NCI-H2171 treated with DMSO at 0.1 percent for 48 hours (cell line): ENCODE measurements around the gene TGFBR3.
A peak's percentile ranks its signal among the peaks of the same experiment; 100 is the strongest.

ENCODE experiments used
- DNase-seq: peaks from one replicate; lab custom pipeline; 2025; lab: John Stamatoyannopoulos, UW

TGFBR3 gene

DNA sequence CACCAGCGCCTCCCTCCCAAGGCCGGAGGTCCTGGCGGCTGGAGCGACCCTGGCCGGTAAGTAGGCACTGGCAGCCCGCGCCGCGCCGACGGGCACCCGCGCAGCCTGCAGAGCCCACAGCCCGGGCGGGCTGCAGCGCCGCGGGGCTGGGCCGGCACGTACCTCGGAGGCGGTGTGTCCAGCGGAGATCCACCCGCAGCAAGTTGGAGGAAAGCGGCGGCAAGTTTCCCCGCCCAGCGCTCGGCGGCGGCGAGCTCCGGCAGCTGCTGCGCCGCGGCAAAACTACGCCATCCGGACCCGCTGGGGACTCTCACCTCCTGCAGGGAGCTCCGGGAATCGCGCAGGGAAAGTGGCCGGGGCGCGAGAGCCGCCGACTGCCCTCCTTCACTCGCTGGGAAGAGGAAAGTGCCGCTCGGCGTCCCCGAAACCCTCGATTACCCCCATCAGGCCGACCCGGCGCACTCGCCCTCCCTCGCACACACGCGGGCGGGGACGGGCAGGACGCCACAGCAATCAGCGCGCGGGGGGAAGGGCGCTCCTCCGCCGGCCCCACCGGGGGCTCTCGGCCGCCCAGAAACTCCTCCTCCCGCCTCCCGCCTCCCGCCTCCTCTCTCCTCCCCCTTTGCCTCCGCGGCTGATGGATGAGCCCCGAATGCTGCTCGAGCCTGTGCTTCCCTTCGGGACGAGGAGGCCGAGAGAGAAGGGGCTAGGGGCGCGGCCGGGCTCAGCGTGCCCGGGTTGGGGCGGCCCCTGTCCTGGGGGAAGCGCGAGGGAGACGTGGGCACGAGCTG lies at the start of gene TGFBR3:
TSS of gene TGFBR3 (minus strand) at position 436 of the 791 bp plus-strand sequence. CDS start 24,620 bp downstream, outside the sequence.
- DNase-seq: peak; percentile 34

DNA sequence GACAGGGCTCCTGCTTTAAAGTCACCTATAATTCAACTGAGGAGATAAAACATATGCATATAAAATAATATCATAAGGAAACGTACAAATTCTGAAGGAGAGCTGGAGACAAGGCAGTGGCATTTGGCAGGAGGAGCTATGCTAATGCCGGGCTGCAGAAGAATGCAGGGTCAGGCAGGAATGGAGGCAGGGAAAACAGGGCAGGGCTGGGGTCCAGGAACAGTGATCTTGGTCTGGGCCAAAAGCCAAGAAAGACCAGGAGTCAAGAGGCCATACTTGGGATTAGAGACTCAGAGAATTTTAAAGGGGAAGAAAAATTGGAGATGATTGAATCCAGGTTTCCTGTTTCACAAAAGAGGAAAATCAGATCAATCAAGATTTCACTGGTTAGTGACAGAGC lies 43.3 kb upstream of the TGFBR3 start:
- DNase-seq: no peak

DNA sequence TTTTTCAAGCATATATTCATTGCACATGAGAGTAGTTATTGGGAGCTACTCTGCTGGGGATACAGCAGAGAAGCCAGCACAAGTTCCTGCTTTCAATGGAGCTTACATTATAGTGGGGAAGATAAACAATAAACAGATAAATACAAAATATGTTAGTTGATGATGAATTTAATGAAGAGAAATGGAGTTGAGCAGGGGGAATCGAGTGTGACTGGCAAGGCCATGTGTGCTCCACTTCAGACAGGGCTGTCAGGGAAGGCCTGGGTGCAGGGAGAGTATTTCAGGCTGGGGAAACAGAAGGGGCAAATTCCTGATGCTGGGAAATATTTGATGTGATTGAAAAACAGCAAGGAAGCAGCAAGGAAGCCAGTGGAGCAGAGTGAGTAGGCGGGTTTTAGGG lies 42.1 kb upstream of the TGFBR3 start:
- DNase-seq: no peak

DNA sequence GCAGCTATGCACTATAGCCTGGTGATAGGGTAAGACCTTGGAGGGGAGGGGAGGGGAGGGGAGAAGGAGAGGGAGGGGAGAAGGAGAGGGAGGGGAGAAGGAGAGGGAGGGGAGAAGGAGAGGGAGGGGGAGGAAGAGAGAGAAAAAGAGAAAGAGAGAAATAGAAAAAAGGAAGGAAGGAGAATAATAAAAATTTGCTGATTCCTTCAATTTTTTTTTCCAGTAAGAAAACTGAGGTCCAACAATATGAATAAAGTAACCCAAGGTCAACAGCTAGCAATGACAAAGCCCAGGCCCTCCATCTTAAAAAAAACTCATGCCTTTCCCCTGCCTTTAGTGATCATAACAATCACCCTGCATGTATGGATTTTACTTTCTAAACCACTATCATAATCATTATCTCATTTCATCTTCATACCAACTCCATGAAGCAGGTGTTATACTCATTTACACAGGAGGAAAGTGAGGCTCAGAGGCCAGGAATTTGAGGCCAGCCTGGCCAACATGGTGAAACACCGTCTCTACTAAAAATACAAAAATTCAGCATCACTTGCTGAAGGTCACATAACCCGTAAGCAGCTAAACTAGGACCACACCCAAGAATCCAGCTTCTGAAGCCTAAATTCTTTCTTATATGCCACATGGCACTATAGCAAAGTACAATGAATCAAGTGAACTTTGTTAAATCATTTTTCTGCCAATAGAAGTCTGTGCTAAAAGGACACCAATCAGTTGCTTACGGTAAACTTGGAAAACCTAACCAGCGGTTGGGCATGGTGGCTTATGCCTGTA lies 39.9 kb upstream of the TGFBR3 start:
- DNase-seq: no peak

DNA sequence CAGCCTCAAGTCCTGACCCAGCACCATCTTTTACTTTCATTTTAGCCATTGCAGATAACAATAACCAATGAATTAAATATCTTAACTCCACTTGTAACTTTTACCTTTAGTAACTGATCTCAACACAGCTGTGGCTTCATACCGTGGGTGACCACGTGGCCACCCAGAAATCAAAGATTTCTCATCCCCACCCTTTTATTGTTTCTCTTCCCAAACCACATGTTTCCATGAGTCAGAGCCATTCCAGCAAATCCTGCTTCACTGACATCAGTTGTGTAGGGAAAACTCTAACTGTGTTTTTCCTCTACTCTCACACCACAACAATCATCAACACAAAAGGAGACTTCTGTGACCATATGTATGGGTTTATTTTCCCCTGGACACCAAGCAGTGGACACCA lies 38.2 kb upstream of the TGFBR3 start:
- DNase-seq: no peak

DNA sequence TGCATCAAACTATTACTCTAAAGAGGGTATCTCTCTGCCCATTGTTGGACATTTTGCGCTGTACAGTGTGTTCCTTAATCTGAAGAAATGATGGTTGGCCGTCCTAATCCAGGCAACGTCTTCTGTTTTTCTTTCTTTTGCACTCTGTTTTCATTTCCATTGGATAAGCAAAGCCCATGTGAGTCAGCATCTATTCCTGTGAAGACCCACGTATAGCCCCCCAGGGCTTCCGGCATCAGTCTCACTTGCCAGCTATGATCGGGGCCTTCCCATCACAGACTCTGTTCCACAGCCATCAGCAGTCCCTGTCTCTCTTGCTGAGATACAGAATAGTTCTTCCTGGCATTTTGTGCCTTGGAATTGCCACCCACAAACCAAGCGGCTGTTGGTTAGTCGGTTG lies 34.0 kb upstream of the TGFBR3 start:
- DNase-seq: no peak

DNA sequence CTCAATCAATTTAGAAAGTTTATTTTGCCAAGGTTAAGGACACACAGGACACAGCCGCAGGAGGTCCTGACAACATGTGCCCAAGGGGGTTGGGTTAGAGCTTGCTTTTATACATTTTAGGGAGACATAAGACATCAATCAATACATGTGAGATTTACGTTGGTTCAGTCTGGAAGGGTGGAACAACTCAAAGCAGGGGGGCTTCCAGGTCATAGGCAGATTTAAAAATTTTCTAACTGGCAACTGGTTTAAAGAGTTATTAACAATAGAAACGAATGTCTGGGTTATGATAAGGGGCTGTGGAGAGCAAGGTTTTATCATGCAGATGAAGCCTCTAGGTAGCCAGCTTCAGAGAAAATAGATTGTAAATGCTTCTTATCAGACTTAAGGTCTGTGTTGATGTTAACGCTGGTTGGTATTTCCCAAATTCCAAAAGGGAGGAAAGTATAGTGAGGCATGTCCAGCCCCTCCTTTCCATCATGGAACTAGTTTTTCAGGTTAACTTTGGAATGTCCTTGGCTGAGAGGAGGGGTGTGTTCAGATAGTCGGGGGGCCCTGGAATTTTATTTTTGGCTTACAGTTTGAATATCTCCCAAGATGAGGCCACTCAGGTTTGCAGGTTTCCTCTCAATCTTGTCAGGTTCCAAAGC lies 31.0 kb upstream of the TGFBR3 start:
- DNase-seq: no peak

DNA sequence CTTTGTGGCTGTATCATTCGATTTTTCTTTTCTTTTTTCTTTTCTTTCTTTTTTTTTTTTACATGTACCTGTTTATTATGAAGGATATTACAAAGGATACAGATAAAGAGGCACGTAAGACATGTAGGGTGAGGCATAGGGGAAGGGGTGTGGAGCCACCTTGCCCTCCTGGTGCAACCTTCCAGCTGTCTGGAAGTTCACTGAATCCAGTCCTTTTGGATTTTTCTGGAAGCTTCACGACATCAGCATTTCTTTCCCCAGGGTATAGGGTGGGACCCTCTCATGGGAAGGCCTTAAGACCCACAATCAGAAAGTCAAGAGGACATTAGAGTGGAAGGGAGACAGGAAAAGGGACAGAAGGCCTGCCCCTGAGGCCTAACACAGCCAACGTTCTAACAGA lies 30.1 kb upstream of the TGFBR3 start:
- DNase-seq: no peak

DNA sequence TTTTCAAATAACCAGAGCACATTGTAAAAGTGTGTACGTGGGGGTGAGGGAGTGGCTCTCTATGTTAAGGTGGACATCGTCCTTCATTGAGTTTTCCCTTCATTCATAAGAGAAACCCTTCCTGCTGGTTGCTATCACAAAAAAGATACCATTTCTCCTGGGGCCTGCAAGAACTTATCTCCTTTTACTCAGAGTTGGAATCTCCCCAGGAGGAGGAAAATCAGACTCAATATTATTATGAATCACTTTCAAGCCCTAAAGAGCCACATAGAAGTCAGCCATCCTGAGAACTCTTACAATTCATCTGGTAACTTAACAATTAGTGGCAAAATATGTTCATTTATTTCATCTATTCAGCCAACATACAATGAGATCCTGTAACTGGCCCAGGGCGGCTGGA lies 27.1 kb upstream of the TGFBR3 start:
- DNase-seq: no peak

DNA sequence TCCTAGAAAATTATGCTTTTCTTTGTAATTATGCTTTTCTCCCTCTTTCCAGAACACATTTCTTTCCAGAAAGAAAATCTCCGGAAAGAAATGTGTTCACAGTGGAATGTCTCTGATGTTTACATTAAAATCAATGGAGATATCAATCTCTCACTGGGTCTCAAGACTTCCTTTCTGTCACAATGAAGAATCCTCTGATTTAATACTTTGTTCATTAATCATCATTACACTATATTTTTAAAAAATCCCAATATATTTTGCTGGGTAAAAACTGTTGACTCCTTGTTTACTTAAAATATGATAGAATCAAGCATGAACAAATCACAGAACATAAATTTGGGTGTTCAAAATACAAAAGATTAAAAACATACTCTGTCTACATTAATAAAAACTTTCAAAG lies 26.3 kb upstream of the TGFBR3 start:
- no peak for DNase-seq

DNA sequence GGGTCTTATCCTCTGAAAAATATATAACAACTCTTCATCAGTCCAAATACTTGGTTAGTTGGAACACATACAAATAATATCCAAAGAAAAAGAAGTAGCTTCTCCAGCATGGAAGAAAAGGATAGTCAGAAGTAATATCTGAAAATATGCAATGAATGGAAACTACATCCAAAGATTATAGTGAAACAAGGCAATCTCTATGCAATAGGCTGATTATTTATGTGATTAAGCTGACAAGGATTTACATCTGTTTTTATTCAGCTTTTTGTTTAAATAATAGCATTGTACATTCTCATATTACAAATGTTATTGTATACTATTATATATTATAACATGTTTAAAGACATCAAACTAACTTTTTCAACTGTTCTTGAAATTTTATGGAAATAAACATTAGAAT lies 15.3 kb upstream of the TGFBR3 start:
- no peak for DNase-seq

DNA sequence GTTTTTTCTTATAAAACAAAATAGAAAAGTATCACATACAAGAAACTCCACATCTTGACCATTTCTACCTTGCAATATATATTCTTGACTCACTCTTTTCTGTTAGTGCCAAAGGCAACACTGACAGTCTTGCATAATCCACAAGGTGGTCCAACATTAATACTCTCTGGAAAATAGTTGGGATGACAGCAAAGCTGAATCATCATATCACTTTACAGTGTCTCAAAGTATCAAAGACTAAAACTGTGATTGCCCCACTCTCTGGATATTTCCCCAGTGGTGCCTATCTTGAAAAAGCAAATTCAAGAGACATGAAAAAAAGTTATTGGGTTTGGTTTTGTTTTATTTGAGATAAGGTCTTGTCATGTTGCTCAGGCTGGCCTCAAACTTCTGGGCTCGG lies 14.6 kb upstream of the TGFBR3 start:
- no peak for DNase-seq

DNA sequence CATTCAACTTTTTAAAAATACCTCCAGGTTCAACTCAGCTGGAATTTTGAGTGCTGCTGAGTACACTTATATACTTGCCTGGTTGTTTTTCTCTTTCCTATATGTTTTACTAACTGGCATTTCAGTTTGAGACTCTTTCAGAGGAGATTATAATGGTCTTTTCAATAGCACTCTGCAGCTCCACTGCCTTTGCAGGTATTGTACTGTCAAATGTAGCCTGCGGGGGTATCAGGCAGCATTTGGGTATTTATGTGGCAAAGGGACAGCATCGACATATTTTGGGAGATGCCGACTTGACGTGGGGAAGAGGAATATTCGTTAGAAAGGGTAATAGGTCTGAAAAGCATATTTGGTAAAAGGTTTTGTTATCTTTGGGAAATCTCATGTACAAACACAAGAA lies 11.1 kb upstream of the TGFBR3 start:
- no peak for DNase-seq

DNA sequence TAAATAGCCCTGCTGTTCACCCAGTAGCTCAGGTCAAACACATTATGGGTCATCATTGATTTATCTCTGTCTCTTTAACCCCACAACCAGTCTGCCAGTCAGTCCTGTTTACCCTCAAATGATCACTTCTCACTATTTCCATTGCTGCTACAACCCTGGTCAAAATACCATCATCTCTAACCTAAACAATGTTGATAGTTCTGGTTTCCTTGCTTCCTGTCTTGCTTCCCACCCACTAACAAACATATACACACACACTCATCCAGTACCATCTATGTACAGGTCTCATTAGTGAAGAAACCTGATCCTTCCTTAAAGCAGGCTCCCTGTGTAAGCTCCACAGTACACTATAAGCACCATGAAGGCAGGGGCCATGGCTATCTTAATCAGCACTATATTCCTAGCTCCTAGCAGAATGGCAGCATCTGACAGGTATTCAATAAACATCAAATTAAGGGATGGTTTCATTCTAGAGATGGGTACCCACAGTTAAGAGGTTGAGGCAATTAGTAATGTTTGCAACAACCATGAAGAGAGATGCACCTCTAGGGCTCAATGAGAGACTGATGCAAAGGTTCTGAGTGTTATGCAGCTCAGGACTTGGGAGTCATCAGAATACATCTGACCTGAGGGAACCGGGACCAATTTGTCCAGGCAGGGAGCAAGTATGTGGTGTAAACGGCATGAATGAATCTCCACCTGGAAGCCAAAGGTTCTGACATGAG lies 10.0 kb upstream of the TGFBR3 start:
- DNase-seq: no peak

DNA sequence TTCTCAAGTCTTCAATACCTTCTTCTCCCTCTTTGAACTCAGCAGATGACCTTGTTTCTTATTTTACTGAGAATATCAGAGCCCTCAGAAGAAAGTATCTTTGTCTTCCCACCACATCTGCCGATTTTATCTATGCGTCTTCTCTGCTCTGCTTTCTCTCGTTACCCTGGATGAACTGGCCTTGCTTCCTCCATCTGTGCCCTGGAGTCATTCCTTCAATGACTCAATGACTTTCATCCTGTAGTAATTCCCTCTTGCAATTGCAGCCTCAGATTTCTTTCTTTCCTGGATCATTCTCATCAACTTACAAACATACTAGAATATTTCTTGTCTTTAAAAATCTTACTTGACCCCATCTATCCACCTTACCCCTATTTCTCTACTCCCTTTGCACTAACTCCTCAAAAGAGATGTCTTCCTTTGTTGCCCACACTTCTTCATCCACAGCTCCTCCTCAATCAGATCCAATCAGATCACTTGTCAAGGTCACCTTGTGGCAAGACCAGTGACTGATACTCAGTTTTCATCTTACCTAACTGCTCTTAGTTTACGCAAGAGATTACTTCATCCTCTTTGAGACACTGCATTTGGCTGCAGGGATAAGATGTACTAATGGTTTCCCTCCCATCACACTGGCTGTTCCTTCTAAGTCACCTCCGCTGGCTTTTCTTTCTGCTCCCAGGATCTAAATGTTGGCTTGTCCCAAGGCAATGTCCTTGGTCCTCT lies 8.2 kb upstream of the TGFBR3 start:
- DNase-seq: no peak

DNA sequence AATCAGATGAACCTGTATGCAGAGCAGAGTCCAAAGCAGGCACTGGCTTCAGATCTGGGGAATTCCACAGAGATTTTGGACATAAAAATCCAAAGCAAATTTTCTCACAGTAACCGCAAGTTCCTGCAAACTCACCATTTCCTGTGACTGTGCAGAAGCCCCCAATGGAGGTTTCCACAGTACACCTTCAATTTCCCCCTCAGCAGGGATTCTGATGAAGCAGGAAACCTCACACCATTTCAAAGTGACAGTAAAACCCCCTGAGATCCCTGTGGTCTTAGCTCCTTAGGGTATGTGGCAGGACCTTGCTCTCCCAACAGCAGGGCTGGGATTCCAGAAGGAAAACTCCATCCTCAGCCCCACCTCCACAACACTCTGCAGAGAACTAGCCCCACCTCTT lies 6.0 kb upstream of the TGFBR3 start:
- DNase-seq: no peak

DNA sequence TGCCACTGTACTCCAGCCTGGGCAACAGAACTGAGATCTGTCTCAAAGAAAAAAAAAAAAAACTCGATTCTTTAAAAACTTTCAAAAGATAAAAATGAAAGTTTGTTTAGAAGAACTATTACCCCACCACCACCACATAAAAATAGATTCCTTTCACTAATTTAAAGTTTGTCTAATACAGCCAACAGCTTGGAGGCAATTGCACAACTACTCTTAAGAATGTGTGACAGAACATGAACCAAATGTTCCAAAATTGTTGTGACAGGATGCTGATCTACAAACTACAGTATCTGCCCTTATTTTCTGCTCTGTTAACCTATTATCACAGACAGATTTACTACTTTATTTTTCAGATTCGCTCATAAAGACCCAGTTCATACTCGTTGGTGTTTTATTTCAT lies 5.5 kb upstream of the TGFBR3 start:
- DNase-seq: no peak

DNA sequence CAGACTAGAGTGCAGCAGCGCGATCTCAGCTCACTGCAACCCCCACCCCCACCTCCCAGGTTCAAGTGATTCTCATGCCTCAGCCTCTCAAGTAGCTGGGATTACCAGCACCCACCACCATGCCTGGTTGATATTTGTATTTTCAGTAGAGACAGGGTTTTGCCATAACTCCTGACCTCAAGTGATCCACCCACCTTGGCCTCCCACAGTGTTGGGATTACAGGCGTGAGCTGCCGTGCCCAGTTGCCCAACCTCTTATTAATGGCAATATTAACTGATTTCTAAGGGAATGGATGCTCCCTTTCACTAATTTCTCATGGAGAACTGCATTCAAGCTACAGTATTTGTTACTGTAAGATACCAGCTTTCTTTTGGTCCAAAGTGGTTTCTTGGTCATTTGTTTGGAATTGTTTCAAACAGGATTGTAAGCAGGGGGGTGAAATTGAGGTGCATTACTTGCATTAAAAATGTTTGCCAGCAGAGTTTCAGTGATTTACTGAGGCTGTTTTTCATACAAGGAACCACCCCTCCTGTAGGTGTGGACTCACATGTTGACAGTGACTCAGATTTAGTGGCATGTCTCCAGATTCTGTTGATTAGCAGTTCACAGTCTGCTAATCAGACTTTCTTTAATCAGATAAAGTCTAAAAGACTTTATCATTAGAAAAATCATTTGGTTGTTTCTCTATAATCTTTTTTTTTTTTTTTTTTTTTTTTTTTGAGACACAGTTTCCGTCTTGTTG lies 3.9 kb upstream of the TGFBR3 start:
- DNase-seq: no peak

DNA sequence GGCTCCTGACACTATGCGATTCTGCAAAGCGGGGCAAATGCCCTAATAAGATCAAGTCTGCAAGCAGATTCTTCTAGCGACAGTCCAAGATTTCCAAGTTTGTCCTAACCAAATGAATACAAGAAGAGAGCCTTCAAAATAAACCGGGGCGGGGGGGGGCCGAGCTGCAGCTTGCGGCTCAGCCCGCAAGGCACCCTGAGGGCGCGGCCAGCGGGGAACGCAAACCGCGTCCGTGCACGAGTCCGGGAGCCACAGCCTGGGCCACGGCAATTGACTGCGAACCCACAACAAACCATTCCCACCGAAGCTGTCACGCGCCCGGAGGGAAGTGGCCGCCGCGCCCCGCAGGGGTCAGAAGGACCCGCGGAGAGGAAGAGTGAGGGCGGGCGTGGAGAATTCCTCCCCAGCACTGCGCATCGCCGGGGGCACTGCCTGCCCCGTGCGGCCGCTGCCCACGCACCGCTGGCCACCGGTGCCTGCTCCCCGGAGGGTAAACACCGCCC lies 687 bp downstream of the TGFBR3 start:
- DNase-seq: no peak

DNA sequence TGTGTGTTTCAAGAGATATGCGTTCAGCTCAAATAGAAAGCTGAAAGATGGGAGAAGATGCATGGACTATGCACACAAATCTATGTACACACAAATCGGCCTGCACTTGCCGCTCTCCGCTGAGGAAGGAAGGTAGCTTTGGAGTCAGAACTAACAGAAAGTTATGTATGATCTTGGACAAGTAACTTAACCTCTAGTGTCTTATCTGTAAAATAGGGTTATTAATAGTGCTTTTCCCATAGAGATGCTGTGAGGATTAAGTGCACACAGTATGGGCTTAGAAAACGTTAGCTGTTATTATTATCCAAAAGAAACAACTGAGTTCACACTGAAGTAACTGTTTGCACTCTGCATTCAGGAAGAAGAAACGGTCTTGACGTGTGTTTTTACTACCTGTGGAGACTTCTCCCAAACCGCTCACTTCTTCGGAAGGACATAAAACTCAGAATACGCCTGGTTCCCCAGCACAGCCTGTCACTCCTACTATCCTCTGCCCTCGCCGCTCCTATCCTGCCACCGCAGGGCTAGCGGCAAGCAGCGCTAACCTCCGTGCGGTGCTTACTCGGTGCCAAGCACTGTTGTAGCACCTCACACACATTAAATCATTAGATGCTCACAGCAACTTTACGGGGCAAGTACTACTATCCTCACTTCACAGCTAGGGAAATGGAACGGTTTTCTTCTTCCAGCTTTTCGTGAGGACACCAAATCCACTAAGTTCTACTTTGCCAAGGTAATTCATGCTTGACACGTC lies 1.3 kb downstream of the TGFBR3 start:
- DNase-seq: no peak
